CD4-positive, alpha-beta T cell treated with Interleukin-4 for 1 hour (primary cell): ENCODE results near the gene ADCY2.

Source experiments
- DNase-seq, 2 donors: peaks; one replicate each; pipeline ENCODE4 v3.0.0-alpha.2; 2020 to 2022

ADCY2 gene

GRCh38 chr5:7608772-7609171, 212.8 kb downstream of the ADCY2 start:
- no peak for DNase-seq

- no peak for DNase-seq
Measured at GRCh38 chr5:7609726-7610125, 213.8 kb downstream of the ADCY2 start.

- no peak for DNase-seq
Measured at GRCh38 chr5:7610531-7611177, 214.7 kb downstream of the ADCY2 start.

- DNase-seq, result no peak
Measured at GRCh38 chr5:7611518-7611917, 215.6 kb downstream of the ADCY2 start.

- no peak for DNase-seq
Measured at GRCh38 chr5:7615566-7616061, 219.7 kb downstream of the ADCY2 start.

- DNase-seq, result no peak
Measured at GRCh38 chr5:7616897-7617296, 221.0 kb downstream of the ADCY2 start.

- no peak for DNase-seq
Measured at GRCh38 chr5:7622498-7622897, 226.6 kb downstream of the ADCY2 start.

GRCh38 chr5:7625740-7626139, 229.8 kb downstream of the ADCY2 start:
- no peak for DNase-seq

- no peak for DNase-seq
Measured at GRCh38 chr5:7628248-7628647, 232.3 kb downstream of the ADCY2 start.

- DNase-seq, result no peak
Measured at GRCh38 chr5:7628820-7629219, 232.9 kb downstream of the ADCY2 start.

- no peak for DNase-seq
Measured at GRCh38 chr5:7629561-7629960, 233.6 kb downstream of the ADCY2 start.

GRCh38 chr5:7634837-7635236, 238.9 kb downstream of the ADCY2 start:
- no peak for DNase-seq

- DNase-seq, result no peak
Measured at GRCh38 chr5:7638456-7638855, 242.5 kb downstream of the ADCY2 start.

- no peak for DNase-seq
Measured at GRCh38 chr5:7642029-7642428, 246.1 kb downstream of the ADCY2 start.

GRCh38 chr5:7644723-7645122, 248.8 kb downstream of the ADCY2 start:
- DNase-seq, result no peak

- no peak for DNase-seq
Measured at GRCh38 chr5:7650755-7651154, 254.8 kb downstream of the ADCY2 start.

- DNase-seq, result no peak
Measured at GRCh38 chr5:7653046-7653445, 257.1 kb downstream of the ADCY2 start.

- DNase-seq, result no peak
Measured at GRCh38 chr5:7657153-7657552, 261.2 kb downstream of the ADCY2 start.

GRCh38 chr5:7659420-7659819, 263.5 kb downstream of the ADCY2 start:
- no peak for DNase-seq

GRCh38 chr5:7662289-7662688, 266.4 kb downstream of the ADCY2 start:
- no peak for DNase-seq

GRCh38 chr5:7663808-7664207, 267.9 kb downstream of the ADCY2 start:
- no peak for DNase-seq

GRCh38 chr5:7664208-7664607, 268.3 kb downstream of the ADCY2 start:
- DNase-seq, result no peak

GRCh38 chr5:7667216-7667767, 271.4 kb downstream of the ADCY2 start:
- DNase-seq, result no peak

- no peak for DNase-seq
Measured at GRCh38 chr5:7668161-7668560, 272.2 kb downstream of the ADCY2 start.

- DNase-seq, result no peak
Measured at GRCh38 chr5:7668627-7669026, 272.7 kb downstream of the ADCY2 start.
